HS-5 (cell line): Measurements from ENCODE around the gene S100B.
A peak's percentile ranks its signal among the peaks of the same experiment; 100 is the strongest.
"Not testable (repeated sequence)": the region's sequence is repeated elsewhere in the genome, so short reads cannot be mapped to it uniquely, and the experiment has no call there.

Experiments
- DNase-seq: peaks from one replicate; pipeline ENCODE4 v3.0.0-alpha.2; 2012; ENCODE audit warnings: low read depth

S100B gene

GRCh38 chr21:46600978-46601377 lies 3.9 kb downstream of the S100B start:
- DNase-seq: no peak

- DNase-seq: no peak
Observed at GRCh38 chr21:46600305-46600704, 4.6 kb downstream of the S100B start.

GRCh38 chr21:46598581-46599572 lies 6.0 kb downstream of the S100B start:
- DNase-seq: peak; percentile 35

GRCh38 chr21:46597896-46598343 lies 7.0 kb downstream of the S100B start:
- no peak for DNase-seq

GRCh38 chr21:46597031-46597430 lies 7.9 kb downstream of the S100B start:
- no peak for DNase-seq

- DNase-seq: no peak
Observed at GRCh38 chr21:46596201-46596600, 8.7 kb downstream of the S100B start.

- no peak for DNase-seq
Observed at GRCh38 chr21:46594276-46594675, 10.6 kb downstream of the S100B start.

- DNase-seq: no peak
Observed at GRCh38 chr21:46585191-46585953, 19.5 kb downstream of the S100B start.

- no peak for DNase-seq
Observed at GRCh38 chr21:46581780-46582307, 23.0 kb downstream of the S100B start.

GRCh38 chr21:46579394-46579793 lies 25.5 kb downstream of the S100B start:
- DNase-seq: not testable (repeated sequence)

GRCh38 chr21:46577786-46578185 lies 27.1 kb downstream of the S100B start:
- not testable (repeated sequence) for DNase-seq

- no peak for DNase-seq
Observed at GRCh38 chr21:46572850-46573249, 32.0 kb downstream of the S100B start.

- DNase-seq: no peak
Observed at GRCh38 chr21:46570631-46571030, 34.3 kb downstream of the S100B start.

GRCh38 chr21:46570119-46570518 lies 34.8 kb downstream of the S100B start:
- DNase-seq: no peak

- no peak for DNase-seq
Observed at GRCh38 chr21:46569081-46569480, 35.8 kb downstream of the S100B start.

- no peak for DNase-seq
Observed at GRCh38 chr21:46568562-46568961, 36.3 kb downstream of the S100B start.

GRCh38 chr21:46567348-46567747 lies 37.5 kb downstream of the S100B start:
- DNase-seq: no peak

GRCh38 chr21:46564391-46564790 lies 40.5 kb downstream of the S100B start:
- DNase-seq: no peak

GRCh38 chr21:46562964-46563607 lies 41.8 kb downstream of the S100B start:
- no peak for DNase-seq

- DNase-seq: no peak
Observed at GRCh38 chr21:46562472-46562871, 42.4 kb downstream of the S100B start.

GRCh38 chr21:46561445-46562090 lies 43.3 kb downstream of the S100B start:
- no peak for DNase-seq
